RWPE2 (cell line): ENCODE results near the gene IL2RA.
A peak's percentile ranks its signal among the peaks of the same experiment; 100 is the strongest.

Experiments used
- ATAC-seq: fragments of 200-7000 bp; cut with Tn5 transposase; 3 replicates; pipeline ENCODE4 v1.9.1; 2021; ENCODE audit warnings: low read depth
- DNase-seq: peaks from one replicate; pipeline ENCODE4 v3.0.0-alpha.2; 2020; ENCODE audit warnings: low spot score
- H3K27ac ChIP-seq: fragments of 450-650 bp; 2 replicates; pipeline ENCODE4 v1.5.1; 2017; ENCODE audit warnings: mild to moderate bottlenecking; ENCODE audit not compliant: poor library complexity, severe bottlenecking
- H3K27me3 ChIP-seq: fragments of 250-450 bp; sonication (Bioruptor Pico); 2 replicates; pipeline ENCODE4 v1.5.1; 2021; ENCODE audit warnings: mild to moderate bottlenecking, moderate library complexity; ENCODE audit not compliant: insufficient read depth, poor library complexity, severe bottlenecking
- H3K36me3 ChIP-seq: fragments of 250-450 bp; sonication (Bioruptor Pico); 2 replicates; pipeline ENCODE4 v1.5.1; 2020; ENCODE audit warnings: low read depth, mild to moderate bottlenecking, moderate library complexity
- H3K4me1 ChIP-seq: fragments of 250-450 bp; sonication (Bioruptor Pico); 2 replicates; pipeline ENCODE4 v1.5.1; 2021; ENCODE audit warnings: mild to moderate bottlenecking, moderate library complexity; ENCODE audit not compliant: insufficient read depth, poor library complexity, severe bottlenecking
- H3K4me3 ChIP-seq: fragments of 250-450 bp; sonication (Bioruptor Pico); 2 replicates; pipeline ENCODE4 v1.5.1; 2021; ENCODE audit warnings: mild to moderate bottlenecking, moderate library complexity; ENCODE audit not compliant: severe bottlenecking
- H3K9me3 ChIP-seq: fragments of 250-450 bp; sonication (Bioruptor Pico); 2 replicates; pipeline ENCODE4 v1.5.1; 2021; ENCODE audit warnings: mild to moderate bottlenecking, moderate library complexity; ENCODE audit not compliant: severe bottlenecking
- TF ChIP-seq, protein P1 (sequence below): fragments of 450-650 bp; IDR thresholded peaks from one replicate; pipeline ENCODE4 v1.5.1; 2017; ENCODE audit warnings: mild to moderate bottlenecking, moderate library complexity; ENCODE audit not compliant: poor library complexity, severe bottlenecking

The IL2RA gene

DNA sequence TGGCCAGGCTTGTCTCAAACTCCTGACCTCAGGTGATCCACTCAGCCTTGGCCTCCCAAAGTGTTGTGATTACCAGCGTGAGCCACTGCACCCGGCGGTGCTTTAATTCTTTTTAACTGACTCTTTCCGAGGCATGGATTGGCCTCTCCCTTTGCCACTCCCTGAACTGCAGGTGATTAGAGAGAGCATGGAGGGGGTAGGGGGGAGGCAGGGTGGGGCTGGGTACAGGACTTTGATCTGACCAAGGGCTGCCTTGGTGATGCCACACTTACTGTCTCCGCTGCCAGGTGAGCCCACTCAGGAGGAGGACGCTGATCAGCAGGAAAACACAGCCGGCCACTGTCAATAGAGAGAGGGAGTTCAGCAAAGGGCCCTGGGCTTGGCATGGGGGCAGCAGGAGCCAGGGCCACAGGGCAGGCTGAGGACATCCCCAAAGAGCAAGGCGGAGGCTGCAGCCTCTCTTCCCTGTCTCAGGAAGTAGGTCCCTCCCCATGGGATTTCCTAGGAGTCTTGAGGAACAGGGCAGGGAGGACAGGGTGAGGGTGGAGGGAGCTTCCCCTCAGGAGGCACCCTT is 44.3 kb downstream of the IL2RA start:
- TF ChIP-seq, protein P1, sequence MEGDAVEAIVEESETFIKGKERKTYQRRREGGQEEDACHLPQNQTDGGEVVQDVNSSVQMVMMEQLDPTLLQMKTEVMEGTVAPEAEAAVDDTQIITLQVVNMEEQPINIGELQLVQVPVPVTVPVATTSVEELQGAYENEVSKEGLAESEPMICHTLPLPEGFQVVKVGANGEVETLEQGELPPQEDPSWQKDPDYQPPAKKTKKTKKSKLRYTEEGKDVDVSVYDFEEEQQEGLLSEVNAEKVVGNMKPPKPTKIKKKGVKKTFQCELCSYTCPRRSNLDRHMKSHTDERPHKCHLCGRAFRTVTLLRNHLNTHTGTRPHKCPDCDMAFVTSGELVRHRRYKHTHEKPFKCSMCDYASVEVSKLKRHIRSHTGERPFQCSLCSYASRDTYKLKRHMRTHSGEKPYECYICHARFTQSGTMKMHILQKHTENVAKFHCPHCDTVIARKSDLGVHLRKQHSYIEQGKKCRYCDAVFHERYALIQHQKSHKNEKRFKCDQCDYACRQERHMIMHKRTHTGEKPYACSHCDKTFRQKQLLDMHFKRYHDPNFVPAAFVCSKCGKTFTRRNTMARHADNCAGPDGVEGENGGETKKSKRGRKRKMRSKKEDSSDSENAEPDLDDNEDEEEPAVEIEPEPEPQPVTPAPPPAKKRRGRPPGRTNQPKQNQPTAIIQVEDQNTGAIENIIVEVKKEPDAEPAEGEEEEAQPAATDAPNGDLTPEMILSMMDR: no peak
- H3K4me3 ChIP-seq: no peak overlapping the region
- H3K27ac ChIP-seq: no peak overlapping the region
- ATAC-seq (no peak), DNase-seq (no peak)
- no peaks in the 10 kb centered on the region for H3K9me3 ChIP-seq
- H3K36me3 ChIP-seq: no peaks in the 10 kb centered on the region
- H3K4me1 ChIP-seq: no peaks in the 10 kb centered on the region
- H3K27me3 ChIP-seq: no peaks in the 10 kb centered on the region

DNA sequence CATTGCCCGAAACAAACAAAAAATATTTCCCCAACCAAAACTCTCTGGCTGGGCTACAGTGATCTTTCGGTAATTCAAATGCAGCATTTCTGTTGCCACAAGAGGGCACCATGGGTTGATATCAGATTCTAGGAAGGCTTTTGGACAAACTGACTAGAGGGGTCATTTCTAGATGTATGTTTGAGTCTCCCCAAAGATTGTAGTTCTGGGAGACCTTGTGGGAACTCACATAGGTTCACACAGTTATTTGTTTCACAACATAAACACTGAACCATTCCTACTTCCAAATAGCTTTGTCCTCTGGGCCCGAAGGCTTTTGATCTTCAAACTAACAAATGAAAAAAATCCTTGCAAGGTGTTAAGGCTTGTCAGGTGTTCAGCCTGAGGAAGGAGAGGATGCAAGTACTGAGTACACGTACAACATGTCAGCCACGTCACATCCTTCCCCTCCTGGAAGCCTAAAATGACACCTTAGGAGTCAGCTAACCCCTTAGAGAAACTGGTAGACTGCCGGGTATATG is 47.9 kb downstream of the IL2RA start:
- H3K27ac ChIP-seq: no peak overlapping the region
- H3K27me3 ChIP-seq: no peaks in the 10 kb centered on the region
- TF ChIP-seq, protein P1: peak; percentile 80
- H3K9me3 ChIP-seq: no peaks in the 10 kb centered on the region
- H3K36me3 ChIP-seq: no peaks in the 10 kb centered on the region
- no peaks in the 10 kb centered on the region for H3K4me1 ChIP-seq
- no peak overlapping the region for H3K4me3 ChIP-seq
- peak; percentile 29; the same call in 1 of the 3 replicates for ATAC-seq
- no peak for DNase-seq

DNA sequence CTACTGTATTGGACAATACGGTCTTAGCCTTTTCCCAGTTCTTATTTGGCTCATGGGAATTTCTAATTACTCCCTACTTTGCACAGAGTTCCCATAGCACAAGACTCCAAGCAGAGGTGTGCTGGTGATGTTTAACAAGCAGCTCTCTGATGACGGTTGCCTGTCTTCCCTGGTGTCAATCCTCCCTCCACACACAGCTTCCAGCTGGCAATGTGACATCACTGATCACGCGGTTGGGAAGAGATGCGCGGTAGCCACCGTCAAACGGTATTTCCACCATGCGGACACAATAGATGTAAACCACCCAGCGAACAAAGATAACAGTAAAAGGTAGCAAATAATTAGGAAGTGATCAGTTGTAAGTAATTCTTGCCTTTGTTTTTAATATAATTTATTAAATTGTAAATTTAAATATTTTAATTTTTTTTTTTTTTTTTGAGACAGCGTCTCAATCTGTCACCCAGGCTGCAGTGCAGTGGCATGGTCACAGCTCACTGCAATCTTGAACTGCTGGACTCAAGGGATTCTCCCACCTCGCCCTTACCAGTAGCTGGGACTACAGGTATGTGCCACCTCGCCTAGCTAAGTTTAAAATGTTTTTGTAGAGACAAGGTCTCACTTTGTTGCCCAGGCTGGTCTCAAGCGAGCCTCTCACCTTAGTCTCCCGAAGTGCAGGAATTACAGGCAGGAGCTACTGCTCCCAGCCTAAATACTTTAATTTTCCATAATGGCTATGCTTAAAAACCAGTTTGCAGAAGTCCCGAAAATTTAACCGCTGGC is 48.6 kb downstream of the IL2RA start:
- Histone ChIP-seq H3K4me3 (no peak overlapping the region), H3K27ac (no peak overlapping the region), H3K36me3 (no peaks in the 10 kb centered on the region), H3K27me3 (no peaks in the 10 kb centered on the region), H3K4me1 (no peaks in the 10 kb centered on the region), H3K9me3 (no peaks in the 10 kb centered on the region)
- DNase-seq (no peak), ATAC-seq (no peak)
- TF ChIP-seq, protein P1: no peak

DNA sequence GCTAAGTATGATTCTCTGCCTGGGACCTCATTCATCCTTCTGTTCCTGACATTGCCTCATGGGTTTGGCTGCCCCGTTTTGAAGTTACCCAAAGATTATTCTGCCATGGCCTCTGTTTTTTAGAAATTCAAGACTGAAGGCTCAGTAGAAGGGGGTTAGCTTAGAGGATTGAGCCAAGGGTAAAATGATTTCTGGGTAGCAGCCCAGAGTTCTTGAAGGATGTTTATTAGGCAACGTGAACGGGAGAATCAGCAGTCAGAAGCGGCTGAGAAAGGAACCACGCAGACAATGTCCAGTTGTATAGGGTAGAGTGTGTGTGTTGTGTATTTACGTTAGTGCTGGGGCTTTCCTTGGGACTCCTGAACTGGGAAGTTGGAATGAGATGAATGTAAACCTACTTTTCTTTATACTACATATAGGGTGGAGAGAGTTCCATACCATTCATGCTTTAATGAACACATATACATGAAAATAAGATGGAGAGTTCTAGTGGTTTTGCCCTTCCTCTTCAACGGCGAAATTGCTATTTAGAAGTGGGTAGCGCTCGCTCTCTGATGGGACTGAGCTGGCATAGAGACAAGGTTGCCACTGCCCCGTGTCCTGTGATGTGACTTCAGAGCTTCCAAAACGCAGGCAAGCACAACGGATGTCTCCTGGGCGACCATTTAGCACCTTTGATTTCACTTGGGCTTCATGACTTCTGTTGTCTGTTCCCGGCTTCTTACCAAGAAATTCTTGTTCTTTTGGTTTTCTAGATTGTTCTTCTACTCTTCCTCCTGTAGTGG is 49.9 kb downstream of the IL2RA start:
- Histone ChIP-seq H3K27ac (no peak overlapping the region), H3K4me3 (no peak overlapping the region), H3K36me3 (no peaks in the 10 kb centered on the region), H3K4me1 (no peaks in the 10 kb centered on the region), H3K27me3 (no peaks in the 10 kb centered on the region), H3K9me3 (no peaks in the 10 kb centered on the region)
- ATAC-seq (no peak), DNase-seq (no peak)
- TF ChIP-seq, protein P1: no peak
